GM19238 (cell line): ENCODE results near the gene PLXNC1.

ENCODE experiments used
- DNase-seq: peaks from one replicate; pipeline ENCODE4 v3.0.0; 2011; ENCODE audit warnings: low spot score; ENCODE audit not compliant: insufficient read length

PLXNC1 gene

GRCh38 chr12:94133964-94134795, 14.2 kb upstream of the PLXNC1 start:
- no peak for DNase-seq

- DNase-seq, result no peak
Observed at GRCh38 chr12:94135896-94136295, 12.5 kb upstream of the PLXNC1 start.

GRCh38 chr12:94139816-94140215, 8.6 kb upstream of the PLXNC1 start:
- no peak for DNase-seq

GRCh38 chr12:94140556-94140955, 7.8 kb upstream of the PLXNC1 start:
- DNase-seq, result no peak

- DNase-seq, result no peak
Observed at GRCh38 chr12:94141004-94141764, 7.2 kb upstream of the PLXNC1 start.

- no peak for DNase-seq
Observed at GRCh38 chr12:94141892-94142291, 6.5 kb upstream of the PLXNC1 start.

- DNase-seq, result no peak
Observed at GRCh38 chr12:94143438-94143837, 4.9 kb upstream of the PLXNC1 start.

- DNase-seq, result no peak
Observed at GRCh38 chr12:94143951-94144350, 4.4 kb upstream of the PLXNC1 start.

- DNase-seq, result no peak
Observed at GRCh38 chr12:94144781-94145180, 3.6 kb upstream of the PLXNC1 start.

- no peak for DNase-seq
Observed at GRCh38 chr12:94145191-94145983, 3.0 kb upstream of the PLXNC1 start.

GRCh38 chr12:94146166-94146936, 2.0 kb upstream of the PLXNC1 start:
- DNase-seq, result no peak

GRCh38 chr12:94147387-94147990, 888 bp upstream of the PLXNC1 start:
- DNase-seq, result no peak

GRCh38 chr12:94148739-94149118, 352 bp downstream of the PLXNC1 start:
- DNase-seq, result no peak

- DNase-seq, result peak; percentile 65
Observed at GRCh38 chr12:94149119-94149780, 873 bp downstream of the PLXNC1 start.

- DNase-seq, result no peak
Observed at GRCh38 chr12:94149781-94150239, 1.4 kb downstream of the PLXNC1 start.

- DNase-seq, result no peak
Observed at GRCh38 chr12:94150240-94151121, 2.1 kb downstream of the PLXNC1 start.

GRCh38 chr12:94151582-94151981, 3.2 kb downstream of the PLXNC1 start:
- DNase-seq, result no peak

GRCh38 chr12:94152292-94153078, 4.1 kb downstream of the PLXNC1 start:
- DNase-seq, result no peak
